Measurements from ENCODE around the gene CEP131.

The CEP131 gene

GRCh38 chr17:81252326-81252986 is 29.7 kb upstream of the CEP131 start:
- TF ChIP-seq, protein P1, sequence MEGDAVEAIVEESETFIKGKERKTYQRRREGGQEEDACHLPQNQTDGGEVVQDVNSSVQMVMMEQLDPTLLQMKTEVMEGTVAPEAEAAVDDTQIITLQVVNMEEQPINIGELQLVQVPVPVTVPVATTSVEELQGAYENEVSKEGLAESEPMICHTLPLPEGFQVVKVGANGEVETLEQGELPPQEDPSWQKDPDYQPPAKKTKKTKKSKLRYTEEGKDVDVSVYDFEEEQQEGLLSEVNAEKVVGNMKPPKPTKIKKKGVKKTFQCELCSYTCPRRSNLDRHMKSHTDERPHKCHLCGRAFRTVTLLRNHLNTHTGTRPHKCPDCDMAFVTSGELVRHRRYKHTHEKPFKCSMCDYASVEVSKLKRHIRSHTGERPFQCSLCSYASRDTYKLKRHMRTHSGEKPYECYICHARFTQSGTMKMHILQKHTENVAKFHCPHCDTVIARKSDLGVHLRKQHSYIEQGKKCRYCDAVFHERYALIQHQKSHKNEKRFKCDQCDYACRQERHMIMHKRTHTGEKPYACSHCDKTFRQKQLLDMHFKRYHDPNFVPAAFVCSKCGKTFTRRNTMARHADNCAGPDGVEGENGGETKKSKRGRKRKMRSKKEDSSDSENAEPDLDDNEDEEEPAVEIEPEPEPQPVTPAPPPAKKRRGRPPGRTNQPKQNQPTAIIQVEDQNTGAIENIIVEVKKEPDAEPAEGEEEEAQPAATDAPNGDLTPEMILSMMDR (IDR thresholded peaks at IDR 0.05; ENCODE audit: low read length, missing control alignments), result no peak
- H3K4me3 ChIP-seq (replicated peaks; ENCODE audit: low read depth, low read length), result no peak overlapping the region
- DNase-seq (ENCODE audit: low read depth), result no peak

DNA sequence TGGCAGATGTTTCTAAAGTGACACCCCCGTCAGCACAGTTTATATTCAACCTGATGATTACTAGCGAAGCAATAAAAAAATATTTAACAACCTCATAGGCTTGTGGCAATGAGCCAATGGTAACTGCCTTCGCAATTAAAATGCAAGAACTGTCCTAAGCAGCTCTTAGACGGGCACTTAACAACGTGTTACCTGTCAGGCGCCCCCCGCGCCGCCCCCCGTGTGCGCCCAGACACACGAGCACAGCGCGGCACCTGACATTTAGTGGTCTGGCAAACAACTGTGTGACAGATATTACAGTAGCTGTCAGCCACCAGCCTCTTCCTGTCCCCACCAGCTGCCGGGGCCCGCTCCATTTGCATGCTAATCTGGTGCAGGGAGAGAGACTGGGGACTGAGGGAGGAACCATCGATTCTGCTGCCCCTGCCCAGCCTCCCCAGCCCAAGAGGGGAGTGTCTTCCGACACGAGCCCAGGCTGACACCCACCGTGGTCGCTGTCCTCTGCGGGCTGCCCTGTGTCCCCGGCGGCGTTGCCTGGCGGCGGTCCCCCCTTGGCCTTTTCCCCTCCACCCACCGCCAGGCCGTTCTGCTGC is 29.0 kb upstream of the CEP131 start:
- H3K4me3 ChIP-seq (replicated peaks; ENCODE audit: low read depth, low read length), result no peak overlapping the region
- TF ChIP-seq, protein P1 (IDR thresholded peaks at IDR 0.05; ENCODE audit: low read length, missing control alignments), result no peak

GRCh38 chr17:81251094-81251708 is 28.4 kb upstream of the CEP131 start:
- DNase-seq (ENCODE audit: low read depth), result no peak
- TF ChIP-seq, protein P1 (IDR thresholded peaks at IDR 0.05; ENCODE audit: low read length, missing control alignments), result no peak
- no peak overlapping the region for H3K4me3 ChIP-seq (replicated peaks; ENCODE audit: low read depth, low read length)

More for the DNA sequence above, 29.0 kb upstream of the CEP131 start:
- DNase-seq (ENCODE audit: low read depth), result no peak

GRCh38 chr17:81250286-81251093 is 27.7 kb upstream of the CEP131 start:
- no peak for DNase-seq (ENCODE audit: low read depth)
- no peak overlapping the region for H3K4me3 ChIP-seq (replicated peaks; ENCODE audit: low read depth, low read length)
- TF ChIP-seq, protein P1 (IDR thresholded peaks at IDR 0.05; ENCODE audit: low read length, missing control alignments), result no peak

GRCh38 chr17:81249223-81250040 is 26.7 kb upstream of the CEP131 start:
- no peak overlapping the region for H3K4me3 ChIP-seq (replicated peaks; ENCODE audit: low read depth, low read length)
- TF ChIP-seq, protein P1 (IDR thresholded peaks at IDR 0.05; ENCODE audit: low read length, missing control alignments), result no peak
- peak; percentile 29 for DNase-seq (ENCODE audit: low read depth)

DNA sequence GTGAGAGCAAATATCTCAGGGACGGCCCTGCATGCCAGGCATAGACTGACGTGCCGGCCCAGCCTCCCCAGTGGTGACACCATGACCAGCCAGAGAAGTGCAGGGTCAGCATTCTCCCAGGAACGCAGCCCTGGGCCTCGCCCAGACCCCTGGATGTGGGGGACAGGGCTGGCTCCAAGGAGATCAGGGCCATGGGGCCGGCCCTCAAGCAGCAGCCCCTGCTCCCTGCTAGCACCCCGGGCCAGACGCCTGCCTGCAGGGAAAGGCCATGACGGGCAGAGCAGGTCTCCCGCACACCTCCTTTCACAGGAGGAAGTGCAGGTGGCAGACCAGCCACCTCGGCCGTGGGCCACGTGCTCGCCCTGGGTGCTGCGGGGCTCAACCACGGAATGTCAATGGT is 25.9 kb upstream of the CEP131 start:
- DNase-seq (ENCODE audit: low read depth), result no peak
- TF ChIP-seq, protein P1 (IDR thresholded peaks at IDR 0.05; ENCODE audit: low read length, missing control alignments), result no peak
- H3K4me3 ChIP-seq (replicated peaks; ENCODE audit: low read depth, low read length), result no peak overlapping the region

All from fibroblast of pulmonary artery (primary cell).